Measurements from ENCODE around the gene ZNF107. TPM values are rescaled to one million over a fixed set of nuclear protein-coding genes. Genes with fewer than 3 reads are reported as not detected.

ZNF107 gene
- polyA plus RNA-seq, 3 donors = 0.44 to 0.89 (median 0.65) TPM

- Mint-ChIP-seq H3K4me1 (no peaks in the 10 kb centered on the region), H3K4me3 (no peak overlapping the region), H3K27ac (no peak overlapping the region), H3K9me3 (peaks cover 12 to 48% (median 26%) of the 10 kb centered on the region in 7 donors), H3K36me3 (no peaks in the 10 kb centered on the region), H3K27me3 (ENCODE audit: low read depth in 3 of 3) (peaks cover 0 to 2% (median 0%) of the 10 kb centered on the region in 3 donors)
- Histone ChIP-seq H3K9ac (ENCODE audit: insufficient read depth, low read length, poor library complexity, severe bottlenecking) (no peak overlapping the region), H2AFZ (ENCODE audit: insufficient read depth, low read depth, low read length, poor library complexity, severe bottlenecking) (no peak overlapping the region), H3K36me3 (replicated peaks in 1 of 2; ENCODE audit: control insufficient read depth in 1 of 2, insufficient read depth in 2 of 2, low read length in 2 of 2) (no peaks in the 10 kb centered on the region), H4K20me1 (ENCODE audit: insufficient read depth, low read length) (no peaks in the 10 kb centered on the region), H3K27me3 (ENCODE audit: control insufficient read depth in 2 of 2, insufficient read depth in 2 of 2, low read length in 2 of 2) (no peaks in the 10 kb centered on the region), H3K79me2 (ENCODE audit: insufficient read depth, low read length) (no peaks in the 10 kb centered on the region), H3K9me3 (replicated peaks in 1 of 2; ENCODE audit: control insufficient read depth in 1 of 2, insufficient read depth in 1 of 2, low read length in 2 of 2) (peaks cover 20 to 34% of the 10 kb centered on the region in 2 donors), H3K27ac (ENCODE audit: low read depth in 1 of 2, low read length in 2 of 2) (no peak overlapping the region), H3K4me1 (ENCODE audit: control insufficient read depth in 1 of 2, insufficient read depth in 2 of 2, low read length in 2 of 2) (no peaks in the 10 kb centered on the region), H3K4me3 (replicated peaks in 1 of 3; ENCODE audit: low read depth in 2 of 3, low read length in 3 of 3) (no peak overlapping the region), H3K4me2 (replicated peaks; ENCODE audit: extremely low read depth, low read length, poor library complexity, severe bottlenecking) (no peak overlapping the region)
- intact Hi-C loops (cut with micrococcal nuclease) = loop anchor here in 1 of 2 donors (5.0 kb wide), 1 partner anchor 437 kb away; no protein-coding TSS in a partner anchor
- peak; percentile 49 for TF ChIP-seq CTCF (IDR thresholded peaks at IDR 0.05)
- peak in 1 of 3 donors; percentile 1 for DNase-seq
- WGBS (ENCODE audit: insufficient coverage) = no CpG with 5 or more reads among the region's 6 CpGs
These were observed 47.0 kb upstream of the ZNF107 start for GRCh38 chr7:64618785-64619456.

GRCh38 chr7:64619705-64620104, 46.2 kb upstream of the ZNF107 start:
- H3K27ac ChIP-seq (ENCODE audit: low read depth in 1 of 2, low read length in 2 of 2) = no peak overlapping the region
- H3K36me3 ChIP-seq (replicated peaks in 1 of 2; ENCODE audit: control insufficient read depth in 1 of 2, insufficient read depth in 2 of 2, low read length in 2 of 2) = no peaks in the 10 kb centered on the region
- no peak overlapping the region for H3K4me2 ChIP-seq (replicated peaks; ENCODE audit: extremely low read depth, low read length, poor library complexity, severe bottlenecking)
- H3K9me3 ChIP-seq (replicated peaks in 1 of 2; ENCODE audit: control insufficient read depth in 1 of 2, insufficient read depth in 1 of 2, low read length in 2 of 2) = peaks cover 20 to 29% of the 10 kb centered on the region in 2 donors
- H3K36me3 Mint-ChIP-seq = no peaks in the 10 kb centered on the region
- H2AFZ ChIP-seq (ENCODE audit: insufficient read depth, low read depth, low read length, poor library complexity, severe bottlenecking) = no peak overlapping the region
- H3K4me1 Mint-ChIP-seq = no peaks in the 10 kb centered on the region
- H3K79me2 ChIP-seq (ENCODE audit: insufficient read depth, low read length) = no peaks in the 10 kb centered on the region
- WGBS (ENCODE audit: insufficient coverage) = 75% methylated on average over 1 of the region's 1 CpG
- no peak overlapping the region for H3K4me3 Mint-ChIP-seq
- no peak overlapping the region for H3K27ac Mint-ChIP-seq
- DNase-seq = no peak
- peaks cover 0 to 2% (median 0%) of the 10 kb centered on the region in 3 donors for H3K27me3 Mint-ChIP-seq (ENCODE audit: low read depth in 3 of 3)
- no peaks in the 10 kb centered on the region for H4K20me1 ChIP-seq (ENCODE audit: insufficient read depth, low read length)
- H3K4me3 ChIP-seq (replicated peaks in 1 of 3; ENCODE audit: low read depth in 2 of 3, low read length in 3 of 3) = no peak overlapping the region
- H3K9me3 Mint-ChIP-seq = peaks cover 12 to 45% (median 24%) of the 10 kb centered on the region in 7 donors
- no peak for TF ChIP-seq CTCF (IDR thresholded peaks at IDR 0.05)
- H3K4me1 ChIP-seq (ENCODE audit: control insufficient read depth in 1 of 2, insufficient read depth in 2 of 2, low read length in 2 of 2) = no peaks in the 10 kb centered on the region
- intact Hi-C loops (cut with micrococcal nuclease) = loop anchor here (5.0 to 10.0 kb wide), 2 partner anchors 437 to 1605 kb away; no protein-coding TSS in a partner anchor
- H3K27me3 ChIP-seq (ENCODE audit: control insufficient read depth in 2 of 2, insufficient read depth in 2 of 2, low read length in 2 of 2) = no peaks in the 10 kb centered on the region
- no peak overlapping the region for H3K9ac ChIP-seq (ENCODE audit: insufficient read depth, low read length, poor library complexity, severe bottlenecking)
